HepG2 (cell line): ENCODE results near the gene ZNF586. TPM values are rescaled to one million over a fixed set of nuclear protein-coding genes. Genes with fewer than 3 reads are reported as not detected.

Experiments used
- ARHGAP35 ChIP-seq: sonication (generic); formaldehyde crosslinking; IDR thresholded peaks from 2 replicates; pipeline ENCODE4 v1.9.0; 2022; ENCODE audit warnings: mild to moderate bottlenecking, inconsistent platforms, moderate library complexity, missing genetic modification reagents, borderline replicate concordance
- FOSL1 ChIP-seq: sonication (generic); formaldehyde crosslinking; IDR thresholded peaks from 2 replicates; pipeline ENCODE4 v1.9.0; 2021; ENCODE audit warnings: missing genetic modification reagents, borderline replicate concordance
- FOXA3 ChIP-seq: IDR thresholded peaks from 2 replicates; pipeline ENCODE4 v1.6.1; 2016; ENCODE audit warnings: missing genetic modification reagents, missing compliant biosample characterization
- FOXO4 ChIP-seq: sonication (generic); formaldehyde crosslinking; conservative IDR thresholded peaks from 2 replicates; pipeline ENCODE4 v1.8.1; 2023; ENCODE audit warnings: missing genetic modification reagents
- FOXP1 ChIP-seq, 2 experiments: fragments of 450-650 bp in 1 of 2; IDR thresholded peaks; 2 replicates each; pipeline ENCODE4 v1.6.1; 2017 to 2018; ENCODE audit warnings: antibody characterized with exemption in 1 of 2
- GLI4 ChIP-seq: sonication (generic); formaldehyde crosslinking; IDR thresholded peaks from 2 replicates; pipeline ENCODE4 v1.5.1; 2020; ENCODE audit warnings: missing genetic modification reagents, mild to moderate bottlenecking, moderate library complexity, borderline replicate concordance
- KAT8 ChIP-seq: IDR thresholded peaks from 2 replicates; pipeline ENCODE4 v1.6.1; 2016; ENCODE audit warnings: missing genetic modification reagents, missing compliant biosample characterization
- MEIS1 ChIP-seq: sonication (generic); formaldehyde crosslinking; IDR thresholded peaks from 2 replicates; pipeline ENCODE4 v1.9.0; 2021; ENCODE audit warnings: mild to moderate bottlenecking, missing genetic modification reagents, moderate library complexity, borderline replicate concordance
- SATB2 ChIP-seq: sonication (generic); formaldehyde crosslinking; IDR thresholded peaks from 2 replicates; pipeline ENCODE4 v1.5.0; 2020; ENCODE audit warnings: missing genetic modification reagents
- SMARCC2 ChIP-seq: fragments of 450-650 bp; IDR thresholded peaks from 2 replicates; pipeline ENCODE4 v1.6.1; 2017; ENCODE audit warnings: antibody characterized with exemption, mild to moderate bottlenecking
- SP5 ChIP-seq: IDR thresholded peaks from 2 replicates; pipeline ENCODE4 v1.6.1; 2016; ENCODE audit warnings: low read depth, borderline replicate concordance
- SYNCRIP ChIP-seq: fragments of 200-400 bp; formaldehyde crosslinking; IDR thresholded peaks from 2 replicates; pipeline ENCODE4 v1.6.1; 2018; ENCODE audit warnings: mild to moderate bottlenecking, low read depth, low read length; ENCODE audit not compliant: insufficient read depth
- ZBTB25 ChIP-seq: IDR thresholded peaks from 2 replicates; pipeline ENCODE4 v1.6.1; 2018; ENCODE audit warnings: missing genetic modification reagents
- ZBTB3 ChIP-seq: sonication (generic); formaldehyde crosslinking; IDR thresholded peaks from 2 replicates; pipeline ENCODE4 v1.4.0; 2020; ENCODE audit warnings: low read depth, mild to moderate bottlenecking, moderate library complexity, missing genetic modification reagents, borderline replicate concordance
- ZFX ChIP-seq: sonication (generic); formaldehyde crosslinking; IDR thresholded peaks from 2 replicates; pipeline ENCODE4 v1.4.0; 2020; ENCODE audit warnings: mild to moderate bottlenecking, low read depth, missing genetic modification reagents, moderate library complexity
- ZNF432 ChIP-seq: sonication (generic); formaldehyde crosslinking; IDR thresholded peaks from 2 replicates; pipeline ENCODE4 v1.5.0; 2020; ENCODE audit warnings: missing genetic modification reagents, mild to moderate bottlenecking, borderline replicate concordance
- ZNF577 ChIP-seq: sonication (generic); formaldehyde crosslinking; IDR thresholded peaks from 2 replicates; pipeline ENCODE4 v1.4.0; 2020; ENCODE audit warnings: mild to moderate bottlenecking, low read depth, missing genetic modification reagents, borderline replicate concordance
- polyA plus RNA-seq, 8 experiments: library from polyadenylated mRNA; depleted of rRNA in 3 of 8; stranded (reverse) in 7 of 8; unstranded in 1 of 8; fragments of >200 nt; fragmentation: Illumina TruSeq in 4 of 8; extraction: Trizol in 4 of 8; gene quantifications; 2 replicates each; pipeline versions ENCODE4 v1.2.1 to v1.2.3, GENCODE V29; 2011 to 2016; ENCODE audit warnings: low read depth in 4 of 8, missing spikeins in 1 of 8, mixed read lengths in 1 of 8; ENCODE audit not compliant: insufficient read depth in 1 of 8
- total RNA-seq, 5 experiments: library from RNA; depleted of rRNA; stranded (reverse); fragments of >200 nt; fragmentation: Illumina TruSeq; extraction: Trizol; gene quantifications; 2 replicates each; pipeline ENCODE4 v1.2.3, GENCODE V29; 2016; ENCODE audit warnings: low read depth in 1 of 5
- TF ChIP-seq, protein P1 (sequence below): IDR thresholded peaks from 2 replicates; pipeline ENCODE4 v1.6.1; 2016; ENCODE audit warnings: missing genetic modification reagents, missing compliant biosample characterization
- TF ChIP-seq, protein P2 (sequence below): sonication (generic); formaldehyde crosslinking; IDR thresholded peaks from 2 replicates; pipeline ENCODE4 v1.5.1; 2020; ENCODE audit warnings: mild to moderate bottlenecking, missing genetic modification reagents, borderline replicate concordance
- TF ChIP-seq, protein P3 (sequence below): sonication (generic); formaldehyde crosslinking; IDR thresholded peaks from 2 replicates; pipeline ENCODE4 v1.5.1; 2020; ENCODE audit warnings: mild to moderate bottlenecking, missing genetic modification reagents, moderate library complexity

The ZNF586 gene
- total and polyA plus RNA-seq, 2 of the 13 experiments (the other 11 are each of a cell fraction or from before 2014, with no cell fraction given), result 0.50 to 3.4 TPM

DNA sequence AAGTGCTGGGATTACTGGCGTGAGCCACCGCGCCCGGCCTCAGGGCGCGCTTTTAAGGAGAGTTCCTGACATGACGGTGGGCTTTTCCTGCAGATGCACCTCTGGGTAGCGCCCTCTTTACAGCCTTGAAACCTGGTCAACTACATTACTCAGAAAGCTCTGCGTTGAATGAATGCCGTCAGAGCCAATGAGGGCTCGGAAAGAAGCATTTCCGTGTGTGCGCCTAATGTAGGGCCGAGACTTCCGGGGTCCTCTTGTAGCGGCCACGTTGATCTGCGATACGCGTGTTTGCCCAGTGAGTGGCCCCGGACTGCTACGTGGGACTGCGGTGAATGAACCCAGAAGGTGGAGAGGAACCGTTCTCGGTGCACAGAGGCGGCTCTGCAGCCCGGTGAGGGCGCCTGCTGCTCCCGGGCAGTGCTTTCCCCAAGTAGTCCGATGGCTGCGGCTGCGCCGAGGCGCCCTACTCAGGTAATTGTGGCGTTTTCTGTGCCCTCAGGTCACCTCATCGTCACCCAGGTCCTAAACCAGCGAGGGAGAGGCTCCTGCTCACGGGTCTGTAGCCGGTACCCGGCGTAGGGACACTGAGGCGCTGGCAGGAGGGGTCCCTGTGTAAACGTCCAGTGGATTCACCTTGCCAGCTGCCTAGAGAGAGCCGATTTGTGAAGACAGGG, 50.1 kb downstream of the ZNF586 start (continued):
- TF ChIP-seq, protein P1, sequence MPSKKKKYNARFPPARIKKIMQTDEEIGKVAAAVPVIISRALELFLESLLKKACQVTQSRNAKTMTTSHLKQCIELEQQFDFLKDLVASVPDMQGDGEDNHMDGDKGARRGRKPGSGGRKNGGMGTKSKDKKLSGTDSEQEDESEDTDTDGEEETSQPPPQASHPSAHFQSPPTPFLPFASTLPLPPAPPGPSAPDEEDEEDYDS (CRISPR knock-in tag), result peak; percentile 90
- TF ChIP-seq SMARCC2 (no peak), ARHGAP35 (CRISPR knock-in tag) (0 out of 2 replicates have a peak, but pooled peaks have one; percentile 24), KAT8 (CRISPR knock-in tag) (peak; percentile 90), ZNF577 (CRISPR knock-in tag) (no peak), ZBTB3 (CRISPR knock-in tag) (no peak), ZNF432 (CRISPR knock-in tag) (no peak), ZFX (CRISPR knock-in tag) (peak; percentile 75; the same call in 1 of the 2 replicates), GLI4 (CRISPR knock-in tag) (no peak), FOXO4 (CRISPR knock-in tag) (0 out of 2 replicates have a peak, but pooled peaks have one; percentile 58), SATB2 (CRISPR knock-in tag) (no peak), FOXP1 (IDR thresholded peaks at IDR 0.05) (no peak), FOXP1 (CRISPR knock-in tag; IDR thresholded peaks at IDR 0.05) (no peak), ZBTB25 (CRISPR knock-in tag) (0 out of 2 replicates have a peak, but pooled peaks have one; percentile 26), FOXA3 (peak; percentile 30), SYNCRIP (no peak), MEIS1 (no peak; the same call in 1 of the 2 replicates), SP5 (peak; percentile 32; the same call in 1 of the 2 replicates), FOSL1 (CRISPR knock-in tag) (no peak)
- TF ChIP-seq, protein P2, sequence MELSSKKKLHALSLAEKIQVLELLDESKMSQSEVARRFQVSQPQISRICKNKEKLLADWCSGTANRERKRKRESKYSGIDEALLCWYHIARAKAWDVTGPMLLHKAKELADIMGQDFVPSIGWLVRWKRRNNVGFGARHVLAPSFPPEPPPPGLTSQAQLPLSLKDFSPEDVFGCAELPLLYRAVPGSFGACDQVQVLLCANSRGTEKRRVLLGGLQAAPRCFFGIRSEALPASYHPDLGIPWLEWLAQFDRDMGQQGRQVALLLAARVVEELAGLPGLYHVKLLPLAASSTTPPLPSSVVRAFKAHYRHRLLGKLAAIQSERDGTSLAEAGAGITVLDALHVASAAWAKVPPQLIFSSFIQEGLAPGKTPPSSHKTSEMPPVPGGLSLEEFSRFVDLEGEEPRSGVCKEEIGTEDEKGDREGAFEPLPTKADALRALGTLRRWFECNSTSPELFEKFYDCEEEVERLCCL (CRISPR knock-in tag), result no peak
- TF ChIP-seq, protein P3, sequence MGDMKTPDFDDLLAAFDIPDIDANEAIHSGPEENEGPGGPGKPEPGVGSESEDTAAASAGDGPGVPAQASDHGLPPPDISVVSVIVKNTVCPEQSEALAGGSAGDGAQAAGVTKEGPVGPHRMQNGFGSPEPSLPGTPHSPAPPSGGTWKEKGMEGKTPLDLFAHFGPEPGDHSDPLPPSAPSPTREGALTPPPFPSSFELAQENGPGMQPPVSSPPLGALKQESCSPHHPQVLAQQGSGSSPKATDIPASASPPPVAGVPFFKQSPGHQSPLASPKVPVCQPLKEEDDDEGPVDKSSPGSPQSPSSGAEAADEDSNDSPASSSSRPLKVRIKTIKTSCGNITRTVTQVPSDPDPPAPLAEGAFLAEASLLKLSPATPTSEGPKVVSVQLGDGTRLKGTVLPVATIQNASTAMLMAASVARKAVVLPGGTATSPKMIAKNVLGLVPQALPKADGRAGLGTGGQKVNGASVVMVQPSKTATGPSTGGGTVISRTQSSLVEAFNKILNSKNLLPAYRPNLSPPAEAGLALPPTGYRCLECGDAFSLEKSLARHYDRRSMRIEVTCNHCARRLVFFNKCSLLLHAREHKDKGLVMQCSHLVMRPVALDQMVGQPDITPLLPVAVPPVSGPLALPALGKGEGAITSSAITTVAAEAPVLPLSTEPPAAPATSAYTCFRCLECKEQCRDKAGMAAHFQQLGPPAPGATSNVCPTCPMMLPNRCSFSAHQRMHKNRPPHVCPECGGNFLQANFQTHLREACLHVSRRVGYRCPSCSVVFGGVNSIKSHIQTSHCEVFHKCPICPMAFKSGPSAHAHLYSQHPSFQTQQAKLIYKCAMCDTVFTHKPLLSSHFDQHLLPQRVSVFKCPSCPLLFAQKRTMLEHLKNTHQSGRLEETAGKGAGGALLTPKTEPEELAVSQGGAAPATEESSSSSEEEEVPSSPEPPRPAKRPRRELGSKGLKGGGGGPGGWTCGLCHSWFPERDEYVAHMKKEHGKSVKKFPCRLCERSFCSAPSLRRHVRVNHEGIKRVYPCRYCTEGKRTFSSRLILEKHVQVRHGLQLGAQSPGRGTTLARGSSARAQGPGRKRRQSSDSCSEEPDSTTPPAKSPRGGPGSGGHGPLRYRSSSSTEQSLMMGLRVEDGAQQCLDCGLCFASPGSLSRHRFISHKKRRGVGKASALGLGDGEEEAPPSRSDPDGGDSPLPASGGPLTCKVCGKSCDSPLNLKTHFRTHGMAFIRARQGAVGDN, result peak; percentile 82
